Body of pancreas (tissue), 4 donors: Measurements from ENCODE around the gene ADGRL1.
"Not testable (repeated sequence)": the region's sequence is repeated elsewhere in the genome, so short reads cannot be mapped to it uniquely, and the experiment has no call there.

Experiments used
- POLR2A ChIP-seq, 3 donors: fragments of 450-650 bp; IDR thresholded peaks; one replicate each; pipeline ENCODE4 v1.6.1; 2016; ENCODE audit warnings: antibody characterized with exemption in 3 of 3, mild to moderate bottlenecking in 2 of 3
- TF ChIP-seq, protein P1 (sequence below), 7 experiments: fragments of 450-650 bp in 4 of 7; fragments of 200-600 bp in 3 of 7; sonication (generic) in 3 of 7; IDR thresholded peaks; one replicate each; pipeline ENCODE4 v1.5.1; 2016 to 2019; ENCODE audit warnings: antibody characterized with exemption in 7 of 7

DNA sequence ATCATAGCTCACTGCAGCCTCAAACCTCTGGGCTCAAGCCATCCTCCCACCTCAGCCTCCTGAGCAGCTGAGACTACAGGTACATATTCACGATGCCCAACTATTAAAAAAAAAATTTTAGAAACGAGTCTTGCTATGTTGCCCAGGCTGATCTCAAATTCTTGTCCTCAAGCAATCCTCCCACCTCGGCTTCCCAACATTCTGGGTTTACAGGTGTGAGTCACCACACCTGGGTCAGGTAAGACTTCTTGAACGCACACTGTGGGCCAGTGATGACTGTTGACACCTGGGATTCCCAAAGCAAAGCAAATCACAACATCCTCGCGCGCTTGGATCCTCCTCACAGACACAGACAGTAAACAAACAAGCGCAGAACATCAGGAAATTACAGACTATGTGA lies 4.5 kb downstream of the ADGRL1 start:
- TF ChIP-seq POLR2A (IDR thresholded peaks at IDR 0.05) = not testable (repeated sequence)
- TF ChIP-seq, protein P1, sequence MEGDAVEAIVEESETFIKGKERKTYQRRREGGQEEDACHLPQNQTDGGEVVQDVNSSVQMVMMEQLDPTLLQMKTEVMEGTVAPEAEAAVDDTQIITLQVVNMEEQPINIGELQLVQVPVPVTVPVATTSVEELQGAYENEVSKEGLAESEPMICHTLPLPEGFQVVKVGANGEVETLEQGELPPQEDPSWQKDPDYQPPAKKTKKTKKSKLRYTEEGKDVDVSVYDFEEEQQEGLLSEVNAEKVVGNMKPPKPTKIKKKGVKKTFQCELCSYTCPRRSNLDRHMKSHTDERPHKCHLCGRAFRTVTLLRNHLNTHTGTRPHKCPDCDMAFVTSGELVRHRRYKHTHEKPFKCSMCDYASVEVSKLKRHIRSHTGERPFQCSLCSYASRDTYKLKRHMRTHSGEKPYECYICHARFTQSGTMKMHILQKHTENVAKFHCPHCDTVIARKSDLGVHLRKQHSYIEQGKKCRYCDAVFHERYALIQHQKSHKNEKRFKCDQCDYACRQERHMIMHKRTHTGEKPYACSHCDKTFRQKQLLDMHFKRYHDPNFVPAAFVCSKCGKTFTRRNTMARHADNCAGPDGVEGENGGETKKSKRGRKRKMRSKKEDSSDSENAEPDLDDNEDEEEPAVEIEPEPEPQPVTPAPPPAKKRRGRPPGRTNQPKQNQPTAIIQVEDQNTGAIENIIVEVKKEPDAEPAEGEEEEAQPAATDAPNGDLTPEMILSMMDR (IDR thresholded peaks at IDR 0.05) = not testable (repeated sequence)
